ENCODE measurements around the gene TEX38.
"Not testable (repeated sequence)": the region's sequence is repeated elsewhere in the genome, so short reads cannot be mapped to it uniquely, and the experiment has no call there.

The TEX38 gene

DNA sequence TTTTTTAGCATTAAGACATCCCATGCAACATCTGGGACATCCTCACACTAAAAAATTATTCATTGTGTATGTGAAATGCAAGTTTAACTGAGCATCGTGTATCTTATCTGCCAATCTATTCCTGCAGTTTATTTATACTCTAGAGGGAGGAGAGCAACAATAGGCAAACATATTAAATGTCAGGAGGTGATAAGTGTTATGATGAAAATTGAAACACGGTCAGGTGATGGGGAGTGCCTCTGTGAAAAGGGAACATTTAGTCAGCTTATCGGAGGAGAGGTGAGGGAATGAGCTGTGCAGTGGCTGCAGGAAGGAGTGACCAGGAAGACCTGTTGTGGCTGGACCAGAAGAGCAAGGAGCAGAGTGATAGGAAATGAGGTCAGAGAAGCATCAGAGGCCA, 48.0 kb downstream of the TEX38 start:
- no peak for FAIRE-seq
- no peak for DNase-seq (ENCODE audit: insufficient read length, low spot score)
- TF ChIP-seq, protein P1, sequence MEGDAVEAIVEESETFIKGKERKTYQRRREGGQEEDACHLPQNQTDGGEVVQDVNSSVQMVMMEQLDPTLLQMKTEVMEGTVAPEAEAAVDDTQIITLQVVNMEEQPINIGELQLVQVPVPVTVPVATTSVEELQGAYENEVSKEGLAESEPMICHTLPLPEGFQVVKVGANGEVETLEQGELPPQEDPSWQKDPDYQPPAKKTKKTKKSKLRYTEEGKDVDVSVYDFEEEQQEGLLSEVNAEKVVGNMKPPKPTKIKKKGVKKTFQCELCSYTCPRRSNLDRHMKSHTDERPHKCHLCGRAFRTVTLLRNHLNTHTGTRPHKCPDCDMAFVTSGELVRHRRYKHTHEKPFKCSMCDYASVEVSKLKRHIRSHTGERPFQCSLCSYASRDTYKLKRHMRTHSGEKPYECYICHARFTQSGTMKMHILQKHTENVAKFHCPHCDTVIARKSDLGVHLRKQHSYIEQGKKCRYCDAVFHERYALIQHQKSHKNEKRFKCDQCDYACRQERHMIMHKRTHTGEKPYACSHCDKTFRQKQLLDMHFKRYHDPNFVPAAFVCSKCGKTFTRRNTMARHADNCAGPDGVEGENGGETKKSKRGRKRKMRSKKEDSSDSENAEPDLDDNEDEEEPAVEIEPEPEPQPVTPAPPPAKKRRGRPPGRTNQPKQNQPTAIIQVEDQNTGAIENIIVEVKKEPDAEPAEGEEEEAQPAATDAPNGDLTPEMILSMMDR (IDR thresholded peaks at IDR 0.05; ENCODE audit: insufficient read depth, missing control alignments): no peak

DNA sequence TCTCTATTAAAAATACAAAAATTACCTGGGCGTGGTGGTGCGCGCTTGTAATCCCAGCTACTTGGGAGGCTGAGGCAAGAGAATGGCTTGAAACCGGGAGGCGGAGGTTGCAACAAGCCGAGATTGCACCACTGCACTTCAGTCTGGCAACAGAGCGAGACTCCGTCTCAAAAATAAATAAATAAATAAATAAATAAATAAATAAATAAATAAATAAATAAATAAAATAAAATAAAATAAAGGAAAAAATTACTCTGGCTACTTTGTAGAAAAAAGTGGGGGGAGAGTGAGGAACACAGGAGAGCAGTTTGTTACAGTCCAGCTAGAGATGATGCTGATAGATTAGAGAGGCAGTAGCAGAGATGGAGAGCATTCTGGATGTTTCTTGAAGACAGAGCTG, 48.7 kb downstream of the TEX38 start:
- DNase-seq (ENCODE audit: insufficient read length, low spot score); FAIRE-seq: not testable (repeated sequence)

DNA sequence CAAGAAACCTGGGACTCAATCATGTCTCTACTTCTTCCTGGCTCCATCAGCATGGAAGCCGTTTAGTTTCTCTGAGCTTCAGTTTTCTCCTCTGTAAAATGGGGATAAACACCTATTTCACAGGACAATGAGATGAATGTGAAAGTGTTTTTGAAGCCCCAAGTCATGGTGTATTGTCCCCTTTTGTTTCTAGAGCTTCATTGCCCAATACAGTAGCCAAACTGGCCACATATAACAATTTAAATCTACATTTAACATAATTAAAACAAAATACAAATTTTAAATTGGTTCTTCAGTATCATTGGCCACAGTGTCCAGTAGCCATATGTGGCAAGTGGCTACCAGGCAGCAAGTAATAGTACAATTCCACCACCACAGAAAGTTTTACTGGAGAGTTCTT, 49.5 kb downstream of the TEX38 start:
- DNase-seq (ENCODE audit: insufficient read length, low spot score) (no peak), FAIRE-seq (no peak)
- TF ChIP-seq, protein P1 (IDR thresholded peaks at IDR 0.05; ENCODE audit: insufficient read depth, missing control alignments): no peak

DNA sequence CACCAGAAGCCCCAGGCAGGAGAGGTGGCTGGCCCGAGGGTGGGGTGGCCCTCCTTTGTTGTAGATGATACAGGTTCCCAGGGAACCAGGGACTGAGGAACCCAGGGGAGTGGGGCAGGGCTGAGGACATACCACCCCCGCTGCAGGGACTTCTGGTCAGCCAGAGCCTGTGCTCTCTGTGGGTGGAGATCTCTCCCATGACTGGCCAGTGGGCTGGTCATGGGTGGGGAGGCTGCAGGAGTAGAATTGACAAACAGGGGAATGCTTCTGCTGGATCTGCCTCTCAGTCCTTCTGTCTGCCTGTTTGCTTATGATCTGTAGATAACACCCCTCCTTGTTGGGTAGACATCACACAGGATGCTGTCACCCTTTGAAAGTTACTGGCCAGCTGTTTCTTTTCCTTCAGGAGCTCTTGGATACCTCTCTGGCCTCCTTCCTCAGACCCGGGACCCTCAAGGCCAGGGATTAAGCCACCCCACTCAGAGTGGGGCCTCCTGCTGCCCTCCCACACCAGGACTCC, 50.1 kb downstream of the TEX38 start:
- TF ChIP-seq, protein P1 (IDR thresholded peaks at IDR 0.05; ENCODE audit: insufficient read depth, missing control alignments): no peak
- no peak for FAIRE-seq

More for the DNA sequence above, 50.1 kb downstream of the TEX38 start:
- no peak for DNase-seq (ENCODE audit: insufficient read length, low spot score)

Measured in D721Med (cell line).